Pons (tissue), 1 donor: ENCODE data around the gene ARID3B.
"Not testable (repeated sequence)": the region's sequence is repeated elsewhere in the genome, so short reads cannot be mapped to it uniquely, and the experiment has no call there.

ENCODE experiments used
- DNase-seq: peaks from one replicate; pipeline ENCODE4 v3.0.0-alpha.2; 2016; ENCODE audit warnings: low spot score

ARID3B gene, protein sequence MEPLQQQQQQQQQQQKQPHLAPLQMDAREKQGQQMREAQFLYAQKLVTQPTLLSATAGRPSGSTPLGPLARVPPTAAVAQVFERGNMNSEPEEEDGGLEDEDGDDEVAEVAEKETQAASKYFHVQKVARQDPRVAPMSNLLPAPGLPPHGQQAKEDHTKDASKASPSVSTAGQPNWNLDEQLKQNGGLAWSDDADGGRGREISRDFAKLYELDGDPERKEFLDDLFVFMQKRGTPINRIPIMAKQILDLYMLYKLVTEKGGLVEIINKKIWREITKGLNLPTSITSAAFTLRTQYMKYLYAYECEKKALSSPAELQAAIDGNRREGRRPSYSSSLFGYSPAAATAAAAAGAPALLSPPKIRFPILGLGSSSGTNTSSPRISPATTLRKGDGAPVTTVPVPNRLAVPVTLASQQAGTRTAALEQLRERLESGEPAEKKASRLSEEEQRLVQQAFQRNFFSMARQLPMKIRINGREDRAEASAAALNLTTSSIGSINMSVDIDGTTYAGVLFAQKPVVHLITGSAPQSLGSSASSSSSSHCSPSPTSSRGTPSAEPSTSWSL

DNA sequence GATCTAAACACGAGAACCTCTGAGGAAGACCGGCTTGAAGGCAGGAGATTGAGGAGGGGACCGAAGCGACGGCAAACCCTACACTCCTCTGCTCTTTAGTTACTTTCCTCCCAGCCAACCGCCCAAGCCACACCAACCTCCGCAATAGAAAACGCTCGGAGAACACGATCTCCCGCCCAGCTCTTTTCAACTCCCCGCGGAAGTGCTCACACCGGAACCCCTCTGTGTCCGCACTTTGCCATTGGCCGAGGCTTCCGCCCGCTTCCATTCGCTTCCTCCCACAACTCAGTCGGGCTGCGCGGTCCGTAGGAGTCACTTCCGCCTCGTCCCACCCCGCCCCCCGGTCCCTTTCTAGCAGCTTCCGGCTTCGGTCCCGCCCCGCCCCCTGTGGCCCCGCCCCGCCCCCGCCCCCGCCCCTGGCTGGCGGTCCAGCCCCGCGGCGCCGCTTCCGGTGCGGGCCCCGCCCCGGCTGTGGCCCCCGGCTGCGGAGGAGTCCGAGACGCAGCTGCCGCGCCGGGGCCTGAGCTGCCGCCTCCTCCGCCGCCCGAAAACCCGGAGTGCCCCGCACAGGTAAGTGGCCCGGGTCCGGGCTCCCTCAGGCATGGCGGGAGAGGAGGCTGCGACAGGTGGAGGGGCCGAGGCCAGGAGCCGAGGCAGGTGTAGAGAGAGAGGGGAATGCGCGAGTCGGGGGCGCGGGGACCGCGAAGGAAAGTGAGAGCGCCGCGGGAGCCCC is at the start of gene ARID3B:
Gene ARID3B (plus strand): TSS at position 460 of the 733 bp plus-strand sequence. CDS start 2,717 bp downstream, outside the sequence.
- DNase-seq, result peak; percentile 96

DNA sequence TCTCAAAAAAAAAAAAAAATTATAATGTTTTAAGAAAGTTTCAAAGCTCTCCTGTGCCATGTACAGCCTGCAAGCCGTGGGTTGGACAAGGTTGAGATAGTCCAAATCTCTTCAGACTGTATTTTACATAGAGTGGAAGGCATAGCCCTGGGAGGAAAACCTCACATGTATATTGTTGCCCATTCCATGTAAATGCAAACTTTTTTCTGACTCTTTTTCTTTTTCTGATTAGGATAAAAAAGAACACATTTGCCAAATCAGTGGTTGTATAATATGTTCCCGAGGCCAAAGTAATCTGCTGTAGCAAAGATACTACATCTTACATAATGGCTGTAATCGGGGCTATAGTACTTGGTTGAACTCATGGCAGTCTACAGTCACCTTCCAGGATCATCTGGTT is 44.4 kb upstream of the ARID3B start:
- no peak for DNase-seq

- no peak for DNase-seq
Measured at GRCh38 chr15:74497584-74497983, 43.4 kb upstream of the ARID3B start.

- no peak for DNase-seq
Measured at GRCh38 chr15:74499366-74499765, 41.7 kb upstream of the ARID3B start.

DNA sequence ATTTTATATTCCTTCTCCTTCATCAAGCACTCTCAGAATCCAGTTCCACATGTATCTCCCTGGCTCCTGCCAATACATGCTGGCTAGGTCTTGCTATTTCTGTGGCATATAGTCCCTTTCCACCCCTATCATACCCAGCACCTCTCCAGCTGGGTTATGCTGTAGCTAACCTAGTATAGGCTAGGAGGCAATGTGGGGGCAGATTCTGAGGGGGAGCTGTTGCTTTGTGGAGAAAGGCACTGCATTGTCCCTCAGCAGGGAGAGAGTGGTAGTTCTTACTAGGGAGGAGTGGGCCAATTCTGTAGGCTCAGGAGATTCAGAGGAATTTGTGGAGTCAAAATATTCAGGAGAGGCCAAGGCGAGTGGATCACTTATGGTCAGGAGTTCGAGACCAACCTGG is 40.6 kb upstream of the ARID3B start:
- DNase-seq, result no peak

DNA sequence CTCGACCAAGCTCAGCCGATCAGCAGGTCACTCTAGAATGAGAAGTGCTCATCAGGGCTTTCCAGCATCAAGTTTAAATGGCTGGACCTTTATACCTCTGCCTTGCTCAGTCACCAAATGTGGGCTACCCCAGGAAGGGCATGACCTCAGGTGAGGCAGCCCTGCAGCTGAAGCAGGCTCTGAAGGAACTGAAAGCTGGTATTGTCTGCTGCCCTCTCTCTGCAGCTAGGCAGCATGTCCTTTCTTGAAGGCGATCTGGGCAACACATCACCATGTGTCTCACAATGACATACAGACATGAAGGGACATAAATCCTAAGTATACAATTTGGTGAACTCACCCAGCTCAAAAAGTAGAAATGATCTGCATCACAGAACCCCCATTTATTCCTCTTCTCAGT is 38.7 kb upstream of the ARID3B start:
- no peak for DNase-seq

DNA sequence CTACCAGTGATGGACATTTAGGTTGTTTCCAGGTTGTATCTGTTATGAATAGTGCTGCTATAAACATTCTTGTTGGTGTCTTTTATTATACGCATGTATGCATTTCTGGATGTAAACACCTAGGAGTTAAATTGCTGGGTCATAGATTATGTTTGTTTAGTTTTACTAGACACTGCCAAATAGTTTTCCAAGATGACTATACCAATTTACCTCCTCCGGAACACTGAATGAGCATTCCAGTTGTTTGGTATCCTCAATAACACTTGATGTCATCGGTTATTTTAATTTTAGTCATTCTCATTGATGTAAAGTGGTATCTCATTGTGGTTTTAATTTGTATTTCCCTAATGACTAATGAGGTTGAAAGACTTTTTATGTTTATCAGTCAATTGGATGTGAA is 36.6 kb upstream of the ARID3B start:
- no peak for DNase-seq

DNA sequence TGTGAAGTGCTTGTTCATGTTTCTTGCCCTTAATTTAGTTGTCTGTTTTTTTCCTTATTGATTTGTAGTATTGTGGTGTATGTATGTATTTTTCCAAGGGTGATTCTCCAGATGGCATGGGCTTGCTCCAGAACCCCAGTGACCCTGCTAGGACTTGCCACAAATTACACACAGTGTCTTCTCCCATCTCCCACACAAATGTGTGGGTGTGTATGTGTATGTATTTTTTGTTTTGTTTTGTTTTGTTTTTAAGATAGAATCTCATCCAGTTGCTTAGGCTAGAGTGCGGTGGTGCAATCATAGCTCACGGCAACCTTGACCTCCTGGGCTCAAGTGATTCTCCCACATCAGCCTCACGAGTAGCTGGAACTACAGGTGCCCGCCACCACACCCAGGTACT is 36.2 kb upstream of the ARID3B start:
- no peak for DNase-seq

- no peak for DNase-seq
Measured at GRCh38 chr15:74505837-74506514, 35.0 kb upstream of the ARID3B start.

GRCh38 chr15:74506515-74506840 is 34.5 kb upstream of the ARID3B start:
- no peak for DNase-seq

GRCh38 chr15:74511583-74511982 is 29.4 kb upstream of the ARID3B start:
- DNase-seq, result peak; percentile 28

- not testable (repeated sequence) for DNase-seq
Measured at GRCh38 chr15:74514059-74514458, 27.0 kb upstream of the ARID3B start.

GRCh38 chr15:74517096-74517495 is 23.9 kb upstream of the ARID3B start:
- no peak for DNase-seq

DNA sequence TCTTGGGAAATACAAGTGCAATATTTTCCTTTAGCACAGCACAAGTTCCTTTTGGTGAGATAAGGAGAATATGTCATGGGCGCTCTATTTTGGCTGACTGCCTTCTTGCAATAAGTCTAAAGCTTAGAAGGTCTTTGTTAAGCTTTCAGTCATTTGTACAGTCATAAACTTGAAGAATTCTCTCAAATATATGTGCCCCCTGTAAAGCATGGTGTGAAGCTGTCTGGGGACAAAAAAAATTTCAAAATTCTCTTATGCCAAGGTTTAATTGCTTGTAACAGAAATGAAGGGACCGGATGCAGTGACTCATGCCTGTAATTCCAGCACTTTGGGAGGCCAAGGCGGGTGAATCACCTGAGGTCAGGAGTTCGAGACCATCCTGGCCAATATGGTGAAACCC is 21.7 kb upstream of the ARID3B start:
- no peak for DNase-seq

DNA sequence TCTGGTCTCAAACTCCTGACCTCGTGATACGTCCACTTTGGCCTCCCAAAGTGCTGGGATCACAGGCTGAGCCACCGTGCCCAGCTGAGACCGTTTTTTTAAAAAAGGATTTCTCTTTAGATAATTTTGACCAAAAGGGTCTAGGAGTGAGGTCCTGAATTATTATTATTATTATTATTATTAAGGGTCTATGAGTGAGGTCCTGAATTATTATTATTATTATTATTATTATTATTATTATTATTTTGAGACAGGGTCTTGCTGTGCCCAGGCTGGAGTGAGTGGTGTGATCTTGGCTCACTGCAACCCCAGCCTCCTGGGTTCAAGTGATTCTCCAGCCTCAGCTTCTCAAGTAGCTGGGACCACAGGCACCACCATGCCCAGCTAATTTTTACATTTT is 20.6 kb upstream of the ARID3B start:
- DNase-seq, result no peak

GRCh38 chr15:74523982-74524381 is 17.0 kb upstream of the ARID3B start:
- DNase-seq, result no peak

- DNase-seq, result no peak
Measured at GRCh38 chr15:74525309-74525708, 15.7 kb upstream of the ARID3B start.

GRCh38 chr15:74525945-74526344 is 15.1 kb upstream of the ARID3B start:
- DNase-seq, result no peak

- DNase-seq, result no peak
Measured at GRCh38 chr15:74528876-74529275, 12.1 kb upstream of the ARID3B start.

- peak; percentile 32 for DNase-seq
Measured at GRCh38 chr15:74529921-74530320, 11.1 kb upstream of the ARID3B start.

DNA sequence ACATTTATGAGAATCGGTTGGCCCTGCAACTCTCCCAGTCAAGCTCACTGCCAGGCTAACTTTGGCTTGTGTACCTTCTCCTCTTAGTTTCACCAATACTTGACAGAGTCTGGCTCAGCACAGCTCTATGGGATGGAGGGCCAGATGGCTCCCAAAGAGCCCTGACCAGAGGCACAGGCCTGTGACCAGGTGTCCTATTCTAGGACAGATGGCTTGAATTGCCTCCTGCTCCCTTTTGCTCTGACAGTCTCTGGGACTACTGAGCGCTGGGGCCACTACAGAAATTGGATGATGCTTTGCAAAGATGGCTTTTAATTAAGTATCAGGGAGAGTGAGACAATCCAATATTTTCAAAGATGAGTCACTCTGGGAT is 10.3 kb upstream of the ARID3B start:
- no peak for DNase-seq

DNA sequence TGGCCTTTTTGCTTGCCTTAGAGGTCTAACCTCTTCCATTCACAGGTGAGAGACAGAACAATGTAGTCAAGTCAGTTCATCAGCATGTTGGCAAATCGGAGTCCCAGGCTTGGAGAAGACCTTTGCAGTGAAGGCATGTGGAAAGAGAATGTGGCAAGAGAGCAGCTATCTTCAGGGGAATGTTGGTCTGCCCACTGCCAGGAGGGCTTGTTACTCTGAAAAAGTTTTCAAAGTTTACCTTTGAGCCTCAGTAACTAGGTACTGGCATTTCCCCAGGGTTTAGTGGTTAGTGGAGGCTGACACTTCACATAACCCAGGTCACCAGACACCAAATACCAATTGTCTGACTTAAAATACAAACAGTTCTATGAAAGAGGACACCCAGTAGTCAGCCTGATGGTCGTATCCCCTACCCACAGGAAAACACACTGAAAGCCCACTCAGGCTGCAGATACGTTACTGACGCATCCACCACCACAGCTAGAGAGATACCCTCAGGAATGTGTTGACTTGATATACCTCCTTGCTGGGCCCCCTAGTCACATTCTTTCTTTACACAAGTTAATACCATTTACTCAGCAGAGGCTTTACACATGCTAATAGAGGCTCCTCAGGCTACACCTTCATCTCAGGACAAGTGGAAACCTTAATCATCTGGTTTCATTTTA is 9.7 kb upstream of the ARID3B start:
- DNase-seq, result no peak
